Right renal pelvis (tissue), 4 donors: ENCODE data around the gene PCDHB2. TPM values are rescaled to one million over a fixed set of nuclear protein-coding genes. Genes with fewer than 3 reads are reported as not detected.
"Not testable (repeated sequence)": the region's sequence is repeated elsewhere in the genome, so short reads cannot be mapped to it uniquely, and the experiment has no call there.

Source experiments
- DNase-seq, 4 donors: peaks; one replicate each; pipeline ENCODE4 v3.0.0-alpha.2; 2013; ENCODE audit warnings: low read depth in 4 of 4, low spot score in 3 of 4, missing footprints in 1 of 4
- polyA plus RNA-seq, 4 donors: library from polyadenylated mRNA; unstranded; fragments of 120-200 nt; gene quantifications; one replicate each; pipeline ENCODE4 v1.2.1, GENCODE V29; 2013; ENCODE audit not compliant: insufficient read length in 4 of 4

The PCDHB2 gene
- polyA plus RNA-seq, 4 donors, result 3.9 to 7.7 (median 4.9) TPM

DNA sequence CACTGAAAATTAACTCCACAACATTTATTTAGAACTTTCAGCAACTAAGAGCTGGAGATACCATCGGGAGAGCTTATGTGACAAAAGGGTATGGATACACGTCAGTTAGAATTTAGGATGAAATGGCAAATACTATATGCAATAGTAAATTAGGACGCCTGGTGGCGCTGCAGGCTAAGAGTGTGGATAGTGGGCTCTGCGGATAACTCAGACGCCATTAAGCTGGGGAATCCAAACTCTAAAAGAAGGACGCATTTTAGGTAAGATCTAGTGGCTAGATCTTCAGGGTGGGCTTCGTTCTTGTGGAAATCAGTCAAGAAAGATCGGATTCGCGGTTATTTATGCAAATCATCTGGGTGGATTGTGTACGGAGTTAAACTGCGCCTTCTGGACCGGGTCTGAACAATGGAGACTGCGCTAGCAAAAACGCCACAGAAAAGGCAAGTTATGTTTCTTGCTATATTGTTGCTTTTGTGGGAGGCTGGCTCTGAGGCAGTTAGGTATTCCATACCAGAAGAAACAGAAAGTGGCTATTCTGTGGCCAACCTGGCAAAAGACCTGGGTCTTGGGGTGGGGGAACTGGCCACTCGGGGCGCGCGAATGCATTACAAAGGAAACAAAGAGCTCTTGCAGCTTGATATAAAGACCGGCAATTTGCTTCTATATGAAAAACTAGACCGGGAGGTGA, 40.8 kb downstream of the PCDHB2 start, which contains the start of gene PCDHB5:
TSS of gene PCDHB5 (plus strand) at position 177 of the 688 bp plus-strand sequence. CDS start at position 406, 229 bp downstream.
- DNase-seq, result no peak

DNA sequence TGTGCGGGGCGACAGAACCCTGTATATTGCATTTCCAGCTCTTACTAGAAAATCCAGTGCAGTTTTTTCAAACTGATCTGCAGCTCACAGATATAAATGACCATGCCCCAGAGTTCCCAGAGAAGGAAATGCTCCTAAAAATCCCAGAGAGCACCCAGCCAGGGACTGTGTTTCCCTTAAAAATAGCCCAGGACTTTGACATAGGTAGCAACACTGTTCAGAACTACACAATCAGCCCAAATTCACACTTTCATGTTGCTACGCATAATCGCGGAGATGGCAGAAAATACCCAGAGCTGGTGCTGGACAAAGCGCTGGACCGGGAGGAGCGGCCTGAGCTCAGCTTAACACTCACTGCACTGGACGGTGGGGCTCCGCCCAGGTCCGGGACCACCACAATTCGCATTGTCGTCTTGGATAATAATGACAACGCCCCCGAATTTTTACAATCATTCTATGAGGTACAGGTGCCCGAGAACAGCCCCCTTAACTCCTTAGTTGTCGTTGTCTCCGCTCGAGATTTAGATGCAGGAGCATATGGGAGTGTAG, 41.4 kb downstream of the PCDHB2 start:
- no peak for DNase-seq

DNA sequence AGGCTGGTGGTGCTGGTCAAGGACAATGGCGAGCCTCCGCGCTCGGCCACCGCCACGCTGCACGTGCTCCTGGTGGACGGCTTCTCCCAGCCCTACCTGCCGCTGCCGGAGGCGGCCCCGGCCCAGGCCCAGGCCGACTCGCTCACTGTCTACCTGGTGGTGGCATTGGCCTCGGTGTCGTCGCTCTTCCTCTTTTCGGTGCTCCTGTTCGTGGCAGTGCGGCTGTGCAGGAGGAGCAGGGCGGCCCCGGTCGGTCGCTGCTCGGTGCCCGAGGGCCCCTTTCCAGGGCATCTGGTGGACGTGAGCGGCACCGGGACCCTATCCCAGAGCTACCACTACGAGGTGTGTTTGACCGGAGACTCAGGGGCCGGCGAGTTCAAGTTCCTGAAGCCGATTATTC, 42.9 kb downstream of the PCDHB2 start:
- DNase-seq, result not testable (repeated sequence)

Other genes with a start within 250 kb of the PCDHB2 start
- gene PCDHA9, start 246.2 kb upstream of the PCDHB2 start, polyA plus RNA-seq, result under 1 TPM in 3 of 4 donors, not detected in 1; 0.01 to 0.11 (median 0.06) TPM
- gene PCDHA10, start 238.7 kb upstream of the PCDHB2 start, polyA plus RNA-seq, result 1 to 10 TPM in 1 of 4 donors, under 1 TPM in 3; 0.05 to 1.7 (median 0.43) TPM
- under 1 TPM; 0.16 to 0.37 (median 0.27) TPM for gene PCDHA11, start 225.7 kb upstream of the PCDHB2 start, polyA plus RNA-seq
- under 1 TPM; 0.03 to 0.24 (median 0.10) TPM for gene PCDHA12, start 219.3 kb upstream of the PCDHB2 start, polyA plus RNA-seq
- under 1 TPM in 3 of 4 donors, not detected in 1; 0.01 to 0.14 (median 0.04) TPM for gene PCDHA13, start 212.5 kb upstream of the PCDHB2 start, polyA plus RNA-seq
- gene PCDHAC1, start 168.3 kb upstream of the PCDHB2 start, polyA plus RNA-seq, result under 1 TPM in 3 of 4 donors, not detected in 1; 0.10 to 0.16 (median 0.11) TPM
- gene PCDHAC2, start 128.1 kb upstream of the PCDHB2 start, polyA plus RNA-seq, result under 1 TPM; 0.45 to 0.70 (median 0.59) TPM
- under 1 TPM; 0.05 to 0.13 (median 0.08) TPM for gene PCDHB1, start 43.2 kb upstream of the PCDHB2 start, polyA plus RNA-seq
- gene PCDHB3, start 5.9 kb downstream of the PCDHB2 start, polyA plus RNA-seq, result 1 to 10 TPM; 2.5 to 4.7 (median 3.4) TPM
- gene PCDHB4, start 27.2 kb downstream of the PCDHB2 start, polyA plus RNA-seq, result 1 to 10 TPM; 1.5 to 2.8 (median 2.1) TPM
- gene PCDHB5, start 40.6 kb downstream of the PCDHB2 start, polyA plus RNA-seq, result 1 to 10 TPM; 7.0 to 9.9 (median 8.2) TPM
- gene PCDHB6, start 55.4 kb downstream of the PCDHB2 start, polyA plus RNA-seq, result 1 to 10 TPM; 3.0 to 4.0 (median 3.4) TPM
- 1 to 10 TPM; 4.9 to 6.2 (median 5.9) TPM for gene PCDHB7, start 78.0 kb downstream of the PCDHB2 start, polyA plus RNA-seq
- 1 to 10 TPM; 1.3 to 3.9 (median 2.6) TPM for gene PCDHB8, start 83.2 kb downstream of the PCDHB2 start, polyA plus RNA-seq
- 1 to 10 TPM; 3.5 to 7.7 (median 5.2) TPM for gene PCDHB16, start 87.8 kb downstream of the PCDHB2 start, polyA plus RNA-seq
- 1 to 10 TPM; 3.2 to 6.3 (median 3.8) TPM for gene PCDHB9, start 92.5 kb downstream of the PCDHB2 start, polyA plus RNA-seq
- gene PCDHB10, start 97.7 kb downstream of the PCDHB2 start, polyA plus RNA-seq, result 1 to 10 TPM; 6.5 to 9.4 (median 7.7) TPM
- 1 to 10 TPM; 4.8 to 6.3 (median 5.1) TPM for gene PCDHB11, start 105.0 kb downstream of the PCDHB2 start, polyA plus RNA-seq
- 1 to 10 TPM; 4.6 to 6.5 (median 5.5) TPM for gene PCDHB12, start 114.1 kb downstream of the PCDHB2 start, polyA plus RNA-seq
- 1 to 10 TPM; 5.6 to 6.8 (median 6.3) TPM for gene PCDHB13, start 119.3 kb downstream of the PCDHB2 start, polyA plus RNA-seq
- gene PCDHB14, start 128.7 kb downstream of the PCDHB2 start, polyA plus RNA-seq, result 10 to 100 TPM in 1 of 4 donors, 1 to 10 TPM in 3; 8.1 to 11.2 (median 8.8) TPM
- gene PCDHB15, start 150.8 kb downstream of the PCDHB2 start, polyA plus RNA-seq, result 10 to 100 TPM; 14.7 to 17.0 (median 16.0) TPM
- under 1 TPM in 1 of 4 donors, not detected in 3; 0.04 TPM for gene SLC25A2, start 209.4 kb downstream of the PCDHB2 start, polyA plus RNA-seq
- gene TAF7, start 226.2 kb downstream of the PCDHB2 start, polyA plus RNA-seq, result 100 to 1,000 TPM; 146 to 183 (median 171) TPM
- gene PCDHGA1, start 235.9 kb downstream of the PCDHB2 start, polyA plus RNA-seq, result 1 to 10 TPM in 2 of 4 donors, under 1 TPM in 2; 0.74 to 1.3 (median 0.96) TPM
- 1 to 10 TPM; 5.8 to 7.7 (median 6.1) TPM for gene PCDHGA2, start 244.1 kb downstream of the PCDHB2 start, polyA plus RNA-seq
- 1 to 10 TPM; 2.2 to 4.2 (median 3.1) TPM for gene PCDHGA3, start 249.2 kb downstream of the PCDHB2 start, polyA plus RNA-seq